Ectodermal cell (in vitro differentiated cells): Measurements from ENCODE around the gene RASGEF1B. TPM values are rescaled to one million over a fixed set of nuclear protein-coding genes. Genes with fewer than 3 reads are reported as not detected.
A peak's percentile ranks its signal among the peaks of the same experiment; 100 is the strongest.

Experiments used
- H3K27ac ChIP-seq: 2 replicates; pipeline ENCODE4 v1.7.0; 2013; ENCODE audit warnings: mild to moderate bottlenecking, low read depth, low read length; ENCODE audit not compliant: insufficient read depth, poor library complexity, severe bottlenecking
- H3K27me3 ChIP-seq: 2 replicates; pipeline ENCODE4 v1.7.0; 2013; ENCODE audit warnings: mild to moderate bottlenecking, low read length; ENCODE audit not compliant: insufficient read depth, control insufficient read depth, poor library complexity, severe bottlenecking
- H3K36me3 ChIP-seq: one replicate; pipeline ENCODE4 v1.7.0; 2013; ENCODE audit warnings: low read length; ENCODE audit not compliant: control insufficient read depth, insufficient read depth
- H3K4me1 ChIP-seq: one replicate; pipeline ENCODE4 v1.7.0; 2013; ENCODE audit warnings: low read length; ENCODE audit not compliant: control insufficient read depth, insufficient read depth
- H3K4me3 ChIP-seq: 2 replicates; pipeline ENCODE4 v1.7.0; 2013; ENCODE audit warnings: low read depth, low read length, control low read depth; ENCODE audit not compliant: insufficient read depth
- H3K9me3 ChIP-seq: 2 replicates; pipeline ENCODE4 v1.7.0; 2013; ENCODE audit warnings: mild to moderate bottlenecking, low read length, moderate library complexity; ENCODE audit not compliant: control insufficient read depth
- WGBS, 2 experiments: methylation state at CpG; one replicate each; pipeline ENCODE4 v1.1.7; 2013; ENCODE audit warnings: missing lambda C conversion rate in 2 of 2; 5-methylcytosine and 5-hydroxymethylcytosine counted together
- polyA plus RNA-seq, 4 experiments: library from polyadenylated mRNA; stranded (reverse); fragments of 50-300 nt; gene quantifications; one replicate each; pipeline ENCODE4 v1.2.3, GENCODE V29; 2013

Gene RASGEF1B
- 5.4 TPM for polyA plus RNA-seq (2013, experiment 1 of 4)
- 4.6 TPM for polyA plus RNA-seq (2013, experiment 2 of 4)
- 5.4 TPM for polyA plus RNA-seq (2013, experiment 3 of 4)
- polyA plus RNA-seq (2013, experiment 4 of 4): 6.2 TPM

DNA sequence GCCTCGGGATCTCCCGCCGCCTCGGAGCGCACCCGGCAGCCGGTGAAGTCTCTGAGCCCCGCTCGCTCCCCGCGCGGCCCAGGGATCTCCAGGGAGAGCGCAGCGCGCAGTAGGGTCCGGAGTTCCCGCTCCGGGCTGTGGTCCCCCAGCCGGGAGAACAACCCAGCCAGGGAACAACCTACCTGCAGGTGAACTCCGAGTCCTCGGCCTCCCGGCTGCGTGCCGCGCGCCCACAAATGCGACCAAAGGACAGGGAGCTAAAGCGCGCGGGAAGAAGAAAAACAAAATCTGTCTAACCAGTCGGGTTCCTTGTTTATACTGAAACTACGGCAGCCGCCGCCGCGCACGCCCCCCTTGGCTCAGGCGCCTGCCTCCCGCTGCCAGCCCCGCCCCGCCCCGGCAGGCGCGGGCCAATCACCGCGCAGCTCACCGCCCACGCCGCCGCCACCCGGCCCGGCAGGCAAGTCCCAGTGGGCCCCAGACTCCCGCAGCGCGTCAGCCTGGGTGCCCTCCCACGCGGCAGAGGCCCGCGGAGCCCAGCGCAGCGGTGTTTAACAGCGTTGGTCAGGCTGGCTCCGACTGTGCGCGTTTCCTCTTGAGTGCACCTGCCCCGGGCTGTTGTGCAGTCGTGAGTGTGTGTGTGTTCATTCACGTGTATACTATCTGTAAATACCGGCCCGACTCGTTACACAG lies at the start of gene RASGEF1B:
Gene RASGEF1B, minus strand, starts transcription at position 320 of the 693 bp plus-strand sequence. CDS start 12,399 bp downstream, outside the sequence.
- Histone ChIP-seq H3K9me3 (no peaks in the 10 kb centered on the region), H3K27ac (peak within 1 kb of the TSS; percentile 16), H3K4me1 (peaks cover 8% of the 10 kb centered on the region), H3K36me3 (no peaks in the 10 kb centered on the region), H3K27me3 (peaks cover 22% of the 10 kb centered on the region), H3K4me3 (peak within 1 kb of the TSS; percentile 80)
- 1% methylated on average over 68 to 71 of the region's 71 CpGs for WGBS, 2 experiments

DNA sequence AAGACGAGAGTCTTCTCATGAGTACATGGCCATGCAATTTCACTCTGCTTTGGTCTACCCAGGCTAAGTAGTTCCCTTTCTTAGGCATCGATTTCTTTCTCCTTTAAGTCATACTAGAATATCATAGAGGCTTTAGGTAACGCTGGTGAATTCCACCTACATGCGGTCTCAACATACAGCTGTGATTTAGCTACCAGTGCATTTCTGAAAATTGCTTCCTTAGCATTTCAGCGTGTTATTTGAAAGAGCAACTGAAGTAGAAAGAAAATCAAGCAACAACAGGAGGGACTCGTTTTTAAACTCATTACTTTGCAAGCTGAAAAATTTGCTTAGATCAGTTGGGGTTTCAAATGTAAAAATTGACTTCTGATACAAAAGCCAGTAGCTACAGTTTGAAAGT lies 48.1 kb upstream of the RASGEF1B start:
- Histone ChIP-seq H3K27ac (no peak overlapping the region), H3K9me3 (no peaks in the 10 kb centered on the region), H3K27me3 (no peaks in the 10 kb centered on the region), H3K36me3 (no peaks in the 10 kb centered on the region), H3K4me3 (no peak overlapping the region), H3K4me1 (peaks cover 8% of the 10 kb centered on the region)
- 92 to 95% methylated on average over 6 of the region's 6 CpGs for WGBS, 2 experiments

- H3K27me3 ChIP-seq: no peaks in the 10 kb centered on the region
- H3K36me3 ChIP-seq: no peaks in the 10 kb centered on the region
- no peak overlapping the region for H3K4me3 ChIP-seq
- H3K4me1 ChIP-seq: peaks cover 8% of the 10 kb centered on the region
- WGBS, 2 experiments: 100% methylated on average over 2 of the region's 3 CpGs; no CpG with 5 or more reads in 1 of the 2 experiments
- H3K9me3 ChIP-seq: no peaks in the 10 kb centered on the region
- no peak overlapping the region for H3K27ac ChIP-seq
Observed at GRCh38 chr4:81519427-81519773, 47.7 kb upstream of the RASGEF1B start.

DNA sequence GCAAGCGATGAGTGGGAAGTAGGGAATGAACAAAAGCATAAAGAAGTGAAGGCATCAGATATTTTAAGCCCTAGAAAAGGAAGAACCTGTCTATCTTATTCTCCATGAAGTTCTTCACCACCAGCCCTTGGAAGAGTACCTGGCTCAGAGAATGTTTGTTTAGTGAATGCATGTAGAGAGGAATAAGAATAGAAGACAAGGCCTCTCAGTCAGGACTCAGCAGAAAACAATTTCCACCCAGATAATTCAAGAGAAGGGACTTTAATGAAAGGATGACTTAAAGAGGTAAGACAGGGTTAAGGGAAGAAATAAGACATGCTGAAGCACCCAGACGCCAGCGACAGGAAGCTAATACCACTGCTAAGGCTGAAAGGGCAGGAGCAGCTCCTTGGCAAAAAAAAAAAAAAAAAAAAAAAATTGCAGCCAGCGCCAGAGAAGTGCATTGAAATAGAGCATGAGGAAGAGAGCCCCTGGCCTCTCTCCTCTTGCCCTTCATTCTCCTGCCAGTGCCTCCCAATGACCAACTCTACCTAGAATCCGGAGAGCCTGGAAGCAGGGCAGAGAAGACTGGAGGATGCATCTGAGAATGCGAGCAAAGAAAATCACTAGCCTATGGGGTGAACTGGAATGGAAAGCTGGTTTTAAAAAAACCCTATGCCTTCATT lies 47.2 kb upstream of the RASGEF1B start:
- Histone ChIP-seq H3K9me3 (no peaks in the 10 kb centered on the region), H3K4me1 (peaks cover 6% of the 10 kb centered on the region), H3K4me3 (no peak overlapping the region), H3K27ac (no peak overlapping the region), H3K36me3 (no peaks in the 10 kb centered on the region), H3K27me3 (no peaks in the 10 kb centered on the region)
- WGBS, 2 experiments: 59% methylated on average over 5 to 6 of the region's 6 CpGs

DNA sequence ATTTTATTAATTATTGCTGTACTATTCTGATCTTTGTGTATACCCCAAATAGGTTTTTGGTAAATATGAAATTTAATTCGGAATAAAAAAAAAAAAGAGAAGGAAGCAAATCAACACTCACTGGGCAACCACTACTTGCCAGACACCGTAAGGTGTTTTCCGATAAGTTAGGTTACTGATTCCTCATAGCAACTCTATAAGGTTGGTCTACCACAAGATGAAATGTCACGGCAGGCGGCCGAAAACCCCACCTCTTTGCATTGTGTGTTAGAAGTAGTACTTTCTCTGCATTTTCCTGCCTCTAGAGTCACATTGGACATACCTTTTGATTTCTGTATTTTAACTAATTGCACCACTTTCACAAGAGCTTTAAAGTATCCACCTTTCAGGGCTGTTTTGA lies 44.5 kb upstream of the RASGEF1B start:
- Histone ChIP-seq H3K27me3 (no peaks in the 10 kb centered on the region), H3K36me3 (no peaks in the 10 kb centered on the region), H3K9me3 (no peaks in the 10 kb centered on the region), H3K4me3 (no peak overlapping the region), H3K27ac (no peak overlapping the region), H3K4me1 (peaks cover 10% of the 10 kb centered on the region)
- WGBS, 2 experiments: 97 to 100% methylated on average over 6 of the region's 6 CpGs

- no peaks in the 10 kb centered on the region for H3K36me3 ChIP-seq
- no peak overlapping the region for H3K4me3 ChIP-seq
- peaks cover 10% of the 10 kb centered on the region for H3K4me1 ChIP-seq
- H3K27ac ChIP-seq: no peak overlapping the region
- H3K27me3 ChIP-seq: no peaks in the 10 kb centered on the region
- no peaks in the 10 kb centered on the region for H3K9me3 ChIP-seq
- WGBS, 2 experiments: 0 to 40% methylated on average over 1 to 3 of the region's 4 CpGs
Observed at GRCh38 chr4:81512757-81513501, 41.2 kb upstream of the RASGEF1B start.

GRCh38 chr4:81512001-81512756 lies 40.5 kb upstream of the RASGEF1B start:
- no peak overlapping the region for H3K27ac ChIP-seq
- H3K4me3 ChIP-seq: no peak overlapping the region
- no peaks in the 10 kb centered on the region for H3K36me3 ChIP-seq
- peaks cover 10% of the 10 kb centered on the region for H3K4me1 ChIP-seq
- H3K27me3 ChIP-seq: no peaks in the 10 kb centered on the region
- no peaks in the 10 kb centered on the region for H3K9me3 ChIP-seq
- WGBS, 2 experiments: 30 to 38% methylated on average over 4 of the region's 4 CpGs

- peaks cover 10% of the 10 kb centered on the region for H3K4me1 ChIP-seq
- 98% methylated on average over 3 of the region's 3 CpGs for WGBS, 2 experiments
- no peaks in the 10 kb centered on the region for H3K27me3 ChIP-seq
- no peak overlapping the region for H3K4me3 ChIP-seq
- no peak overlapping the region for H3K27ac ChIP-seq
- no peaks in the 10 kb centered on the region for H3K9me3 ChIP-seq
- H3K36me3 ChIP-seq: no peaks in the 10 kb centered on the region
Observed at GRCh38 chr4:81510643-81511178, 39.0 kb upstream of the RASGEF1B start.

DNA sequence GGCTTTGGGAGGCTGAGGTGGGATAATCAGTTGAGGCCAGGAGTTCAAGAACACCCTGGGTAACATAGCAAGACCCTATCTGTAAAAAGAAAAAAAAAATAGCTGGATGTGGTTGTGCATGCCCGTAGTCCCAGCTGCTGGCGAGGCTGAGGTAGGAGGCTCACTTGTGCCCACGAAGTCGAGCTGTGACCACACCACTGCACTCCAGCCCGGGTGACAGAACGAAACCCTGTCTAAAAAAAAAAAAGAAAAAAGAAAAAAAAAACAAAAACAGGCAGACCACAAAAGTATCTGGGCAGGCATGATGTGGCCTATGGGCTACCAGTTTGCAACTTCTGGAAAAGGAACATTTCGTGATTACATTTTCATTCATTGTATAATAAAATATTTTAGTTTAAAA lies 38.1 kb upstream of the RASGEF1B start:
- H3K27ac ChIP-seq: no peak overlapping the region
- no peaks in the 10 kb centered on the region for H3K36me3 ChIP-seq
- H3K9me3 ChIP-seq: no peaks in the 10 kb centered on the region
- peaks cover 10% of the 10 kb centered on the region for H3K4me1 ChIP-seq
- 94 to 99% methylated on average over 6 of the region's 7 CpGs for WGBS, 2 experiments
- H3K4me3 ChIP-seq: no peak overlapping the region
- no peaks in the 10 kb centered on the region for H3K27me3 ChIP-seq
